IPS-NIHi7 (cell line): Measurements from ENCODE around the gene SRRM2.

Experiments
- DNase-seq: peaks from one replicate; pipeline ENCODE4 v3.0.0; 2012; ENCODE audit warnings: mixed read lengths; ENCODE audit errors: extremely low spot score

The SRRM2 gene

GRCh38 chr16:2752035-2752849 lies at the start of gene SRRM2:
SRRM2 (plus strand) TSS chr16:2752638; CDS start chr16:2756365, 3,727 bp downstream.
- peak; percentile 95 for DNase-seq

- no peak for DNase-seq
Measured at GRCh38 chr16:2702871-2703745, 49.3 kb upstream of the SRRM2 start.

DNA sequence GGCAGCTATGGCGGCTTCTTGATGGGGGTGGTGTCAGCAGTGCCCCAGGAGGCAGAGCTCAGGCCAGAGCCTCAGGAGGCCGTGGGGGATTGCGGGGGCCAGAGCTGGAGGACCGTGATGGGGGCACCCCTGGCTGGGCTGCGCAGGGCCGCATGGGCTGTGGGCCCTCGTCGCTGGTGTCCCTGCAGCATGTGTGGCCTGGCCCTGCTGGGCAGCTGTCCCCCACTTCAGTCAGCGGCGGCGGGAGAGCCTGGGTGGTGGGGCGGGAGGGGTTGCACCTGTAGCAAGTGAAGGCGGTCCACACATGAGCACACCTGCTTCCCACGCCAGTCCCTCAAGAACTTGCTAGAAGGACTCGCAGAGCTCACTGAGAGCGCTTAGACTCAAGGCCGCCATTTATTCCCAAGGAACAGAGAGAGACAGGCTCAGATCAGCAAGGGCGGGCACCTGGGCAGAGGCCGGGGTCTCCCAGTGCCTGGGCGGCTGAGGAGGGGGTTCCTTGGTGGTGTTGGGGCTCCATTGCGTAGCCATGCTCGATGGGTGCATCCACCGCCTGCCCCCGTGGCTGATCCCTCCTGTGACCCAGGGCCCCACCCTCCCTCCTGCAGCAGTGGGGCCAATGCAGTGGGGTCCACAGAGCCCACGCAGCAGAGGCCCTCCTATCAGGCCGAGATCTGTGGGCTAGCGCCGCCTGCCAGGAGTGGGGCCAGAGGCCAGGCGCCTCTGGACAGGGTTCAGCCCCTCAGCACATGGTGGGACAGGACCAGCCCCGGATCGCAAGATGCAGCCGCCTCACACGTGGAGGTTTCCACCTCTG lies 48.1 kb upstream of the SRRM2 start:
- no peak for DNase-seq

- no peak for DNase-seq
Measured at GRCh38 chr16:2704983-2705275, 47.5 kb upstream of the SRRM2 start.

DNA sequence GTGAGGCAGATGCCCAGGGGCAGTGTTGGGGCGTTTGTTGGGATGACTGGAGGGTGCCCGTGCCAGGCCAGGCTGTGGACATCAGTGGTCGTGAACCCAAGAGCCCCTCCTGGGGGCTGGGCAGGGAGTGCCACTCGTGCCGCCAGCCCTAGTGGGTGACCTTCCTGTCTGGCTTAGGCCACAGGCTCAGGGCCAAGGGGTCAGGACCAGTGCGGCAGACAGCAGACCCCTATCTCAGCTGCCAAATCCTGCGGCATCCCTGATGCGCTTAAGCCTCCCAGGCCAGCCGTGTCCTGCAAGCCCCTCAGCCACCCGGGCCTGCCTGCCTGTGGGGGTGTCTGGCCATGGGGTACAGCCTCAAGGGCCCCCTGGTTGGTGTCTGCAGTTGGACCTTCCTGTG lies 47.1 kb upstream of the SRRM2 start:
- no peak for DNase-seq

GRCh38 chr16:2706085-2706484 lies 46.4 kb upstream of the SRRM2 start:
- no peak for DNase-seq

GRCh38 chr16:2706611-2707311 lies 45.7 kb upstream of the SRRM2 start:
- no peak for DNase-seq

GRCh38 chr16:2707368-2708289 lies 44.8 kb upstream of the SRRM2 start:
- DNase-seq: no peak

- no peak for DNase-seq
Measured at GRCh38 chr16:2708290-2708639, 44.2 kb upstream of the SRRM2 start.

DNA sequence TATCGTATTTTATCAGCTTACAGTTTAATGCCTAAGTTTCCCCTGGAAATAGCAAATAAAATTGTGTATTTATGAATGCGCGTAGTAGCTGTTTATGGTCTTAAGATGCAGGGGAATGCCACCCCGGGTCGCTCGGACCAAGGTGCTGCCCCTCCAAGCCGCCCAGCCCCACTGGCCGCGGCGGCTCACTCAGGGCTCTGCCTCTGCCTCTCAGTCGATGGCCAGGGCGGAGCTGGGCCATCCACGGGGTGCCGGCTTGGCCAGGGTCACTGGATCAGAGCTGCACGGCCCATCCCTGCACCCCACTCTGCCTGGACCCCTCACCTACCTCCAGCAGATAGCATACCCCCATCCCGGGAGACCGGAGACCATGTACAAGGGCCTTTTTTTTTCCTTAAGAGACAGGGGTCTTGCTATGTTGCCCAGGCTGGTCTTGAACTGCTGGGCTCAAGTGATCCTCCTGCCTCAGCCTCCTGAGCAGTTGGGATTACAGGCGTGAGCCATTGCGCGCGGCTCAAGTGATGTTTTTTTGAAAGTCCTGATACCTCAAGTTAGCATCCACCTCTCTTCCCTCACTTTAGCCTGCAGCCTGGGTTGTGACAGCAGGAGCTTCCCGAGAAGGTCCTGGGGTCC lies 43.4 kb upstream of the SRRM2 start:
- no peak for DNase-seq

GRCh38 chr16:2709588-2709984 lies 42.9 kb upstream of the SRRM2 start:
- DNase-seq: no peak

DNA sequence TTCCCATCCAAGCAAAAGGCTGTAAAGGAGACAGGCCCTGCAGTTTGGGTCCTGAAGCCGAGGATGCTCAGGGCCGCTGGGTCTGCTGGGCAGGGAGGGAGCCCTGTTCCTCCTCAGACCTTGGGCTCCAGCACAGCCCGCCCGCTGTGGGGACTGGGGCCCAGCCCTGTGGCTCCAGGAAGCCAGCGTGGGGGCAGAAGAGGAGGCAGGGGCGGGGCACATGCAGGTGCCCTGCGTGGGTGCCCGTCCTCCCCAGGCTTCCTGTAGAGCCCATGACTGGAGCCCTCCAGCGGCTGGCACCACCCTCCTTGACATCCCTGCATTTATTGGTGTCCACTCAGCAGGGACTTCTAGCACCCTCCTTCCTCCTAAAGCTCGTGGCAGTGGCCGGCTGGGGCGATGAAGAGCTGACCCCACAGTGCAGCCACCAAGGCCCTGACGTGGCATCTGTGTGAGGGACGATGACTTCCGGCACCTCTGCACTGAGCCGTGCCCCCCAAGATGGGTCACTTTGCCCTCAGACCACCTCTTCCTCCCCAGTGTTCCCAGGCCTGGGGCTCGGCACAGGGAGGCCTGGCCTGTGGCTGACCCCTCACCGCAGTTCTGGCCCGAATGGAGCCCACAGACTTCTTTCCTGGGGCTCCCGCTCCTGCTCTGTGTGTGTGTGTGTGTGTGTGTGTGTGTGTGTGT lies 42.3 kb upstream of the SRRM2 start:
- no peak for DNase-seq

GRCh38 chr16:2710711-2711231 lies 41.7 kb upstream of the SRRM2 start:
- no peak for DNase-seq

- DNase-seq: no peak
Measured at GRCh38 chr16:2711370-2712062, 40.9 kb upstream of the SRRM2 start.

GRCh38 chr16:2712063-2712441 lies 40.4 kb upstream of the SRRM2 start:
- DNase-seq: no peak

GRCh38 chr16:2712546-2712945 lies 39.9 kb upstream of the SRRM2 start:
- no peak for DNase-seq

DNA sequence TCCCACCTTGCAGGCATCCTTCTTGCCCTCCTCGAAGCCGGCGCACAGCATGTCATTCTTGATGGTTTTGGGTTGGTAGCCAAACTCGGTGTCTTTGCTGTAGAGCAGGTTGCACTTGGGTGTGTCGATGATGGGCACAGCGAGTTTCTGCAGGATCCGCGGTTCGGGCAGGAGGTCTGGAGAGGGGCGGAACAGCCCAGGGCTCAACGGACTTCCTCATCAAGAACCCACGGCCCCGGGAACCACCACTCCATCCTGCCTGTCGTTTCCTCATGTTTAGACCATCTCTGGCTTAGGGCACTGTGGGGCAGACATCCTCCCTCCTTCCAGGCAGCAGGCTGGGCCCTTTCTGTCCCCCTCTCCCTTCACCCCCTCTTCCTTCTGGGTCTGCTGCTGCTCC lies 38.9 kb upstream of the SRRM2 start:
- DNase-seq: no peak

- DNase-seq: no peak
Measured at GRCh38 chr16:2713985-2714774, 38.3 kb upstream of the SRRM2 start.
